Measurements from ENCODE around the gene VSNL1.

The VSNL1 gene

DNA sequence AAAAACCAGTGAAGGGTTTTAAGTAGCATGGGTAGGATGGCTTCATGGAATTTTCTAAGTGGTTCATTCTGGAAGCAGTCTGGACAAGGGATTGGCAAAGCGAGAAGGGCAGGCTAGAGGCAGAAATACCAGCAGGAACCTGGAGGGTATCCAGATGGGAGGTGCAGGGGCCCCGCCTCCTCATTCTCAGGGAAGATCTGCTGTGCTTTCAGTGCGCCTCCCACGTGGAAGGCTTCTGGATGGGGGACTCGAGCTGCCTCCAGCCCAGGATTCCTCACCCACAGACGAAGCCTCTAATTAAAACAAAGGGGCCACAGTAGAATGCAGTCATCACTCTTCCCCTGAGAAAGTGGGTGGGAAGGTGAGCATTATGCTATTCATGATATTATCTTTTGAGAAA is 79.8 kb downstream of the VSNL1 start:
- Histone ChIP-seq H2BK5ac (ENCODE audit: low read length) (no peak overlapping the region), H3K4me3 (ENCODE audit: low read length in 2 of 2) (no peak overlapping the region), H3K36me3 (replicated peaks in 1 of 2; ENCODE audit: control insufficient read depth in 2 of 2, insufficient read depth in 2 of 2, low read length in 2 of 2) (no peaks in the 10 kb centered on the region), H2AK5ac (ENCODE audit: low read depth, low read length) (no peak overlapping the region), H3K18ac (ENCODE audit: low read length) (no peak overlapping the region), H3K4me1 (ENCODE audit: control insufficient read depth in 2 of 2, insufficient read depth in 1 of 2, low read depth in 1 of 2, low read length in 2 of 2) (peaks cover 0 to 3% of the 10 kb centered on the region in 2 donors), H3K14ac (ENCODE audit: low read length) (no peak overlapping the region), H4K8ac (ENCODE audit: low read depth, low read length) (no peak overlapping the region), H2BK120ac (ENCODE audit: low read depth, low read length) (no peak overlapping the region), H3K9me3 (replicated peaks in 1 of 2; ENCODE audit: control insufficient read depth in 2 of 2, insufficient read depth in 1 of 2, low read depth in 1 of 2, low read length in 2 of 2) (peaks cover 0 to 2% of the 10 kb centered on the region in 2 donors), H2AFZ (ENCODE audit: low read length) (no peak overlapping the region), H4K91ac (ENCODE audit: low read depth, low read length, poor library complexity) (no peak overlapping the region), H3K27ac (replicated peaks; ENCODE audit: low read length) (no peak overlapping the region), H3K4ac (ENCODE audit: low read length) (no peak overlapping the region), H2BK15ac (ENCODE audit: low read length) (no peak overlapping the region), H3K23ac (ENCODE audit: low read depth, low read length, poor library complexity) (no peak overlapping the region), H3K27me3 (ENCODE audit: control insufficient read depth in 3 of 3, insufficient read depth in 3 of 3, low read depth in 1 of 3, low read length in 3 of 3) (no peaks in the 10 kb centered on the region), H2BK12ac (ENCODE audit: low read length) (no peak overlapping the region), H3K79me1 (ENCODE audit: low read depth, low read length) (no peaks in the 10 kb centered on the region), H3K4me2 (ENCODE audit: insufficient read depth, low read length, poor library complexity, severe bottlenecking) (no peak overlapping the region), H3K9ac (ENCODE audit: low read depth, low read length, poor library complexity) (no peak overlapping the region)
- no CpG with 5 or more reads among the region's 6 CpGs for WGBS, 2 donors (ENCODE audit: extremely low coverage in 2 of 2, insufficient read length in 2 of 2, insufficient replicate concordance in 1 of 2)
- DNase-seq (ENCODE audit: low spot score): no peak

DNA sequence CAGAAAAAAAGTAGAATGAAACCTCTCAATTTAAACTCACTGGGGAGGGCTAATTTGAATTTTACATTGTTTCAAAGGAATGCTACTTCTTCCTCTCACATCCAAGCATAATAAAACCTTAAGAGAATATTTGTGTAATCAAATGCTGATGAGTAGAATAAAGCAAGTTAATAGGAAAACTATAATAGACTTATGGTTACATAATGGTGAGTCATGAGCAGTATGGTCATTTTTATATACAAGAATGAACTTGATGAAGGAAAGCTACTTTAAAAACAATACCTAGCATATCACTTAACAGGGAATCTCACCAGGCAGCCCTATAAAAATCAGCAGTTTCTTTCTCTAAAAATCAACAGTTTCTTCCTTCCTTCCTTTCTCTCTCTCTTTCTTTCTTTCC is 80.3 kb downstream of the VSNL1 start:
- DNase-seq (ENCODE audit: low spot score): no peak
- Histone ChIP-seq H4K91ac (ENCODE audit: low read depth, low read length, poor library complexity) (no peak overlapping the region), H3K79me1 (ENCODE audit: low read depth, low read length) (no peaks in the 10 kb centered on the region)

DNA sequence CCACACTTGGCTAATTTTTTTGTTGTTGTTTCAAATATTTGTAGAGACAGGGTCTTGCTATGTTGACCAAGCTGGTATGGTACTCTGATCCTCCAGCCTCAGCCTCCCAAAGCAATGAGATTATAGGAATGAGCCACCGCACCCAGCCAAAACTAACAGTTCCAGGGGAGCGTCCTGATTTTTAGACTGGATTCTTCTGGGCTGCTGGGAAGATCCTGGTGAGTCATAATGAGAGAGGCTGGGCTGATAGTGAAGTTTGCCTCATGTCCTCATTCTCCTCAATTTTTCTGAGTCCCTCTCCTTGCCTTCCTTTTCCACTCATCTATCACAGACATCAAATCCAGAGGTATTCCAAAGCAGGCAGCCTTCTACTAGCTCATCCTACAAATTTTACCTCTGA is 81.3 kb downstream of the VSNL1 start:
- Histone ChIP-seq H3K23ac (ENCODE audit: low read depth, low read length, poor library complexity) (no peak overlapping the region), H2BK15ac (ENCODE audit: low read length) (no peak overlapping the region), H2BK120ac (ENCODE audit: low read depth, low read length) (no peak overlapping the region), H3K18ac (ENCODE audit: low read length) (no peak overlapping the region), H3K27me3 (ENCODE audit: control insufficient read depth in 3 of 3, insufficient read depth in 3 of 3, low read depth in 1 of 3, low read length in 3 of 3) (no peaks in the 10 kb centered on the region), H3K4me2 (ENCODE audit: insufficient read depth, low read length, poor library complexity, severe bottlenecking) (no peak overlapping the region), H3K27ac (replicated peaks; ENCODE audit: low read length) (no peak overlapping the region), H3K9ac (ENCODE audit: low read depth, low read length, poor library complexity) (no peak overlapping the region), H2BK5ac (ENCODE audit: low read length) (no peak overlapping the region), H3K4me1 (ENCODE audit: control insufficient read depth in 2 of 2, insufficient read depth in 1 of 2, low read depth in 1 of 2, low read length in 2 of 2) (peaks cover 0 to 3% of the 10 kb centered on the region in 2 donors), H3K4ac (ENCODE audit: low read length) (no peak overlapping the region), H3K79me1 (ENCODE audit: low read depth, low read length) (peaks cover 2% of the 10 kb centered on the region), H3K4me3 (ENCODE audit: low read length in 2 of 2) (no peak overlapping the region), H2AK5ac (ENCODE audit: low read depth, low read length) (no peak overlapping the region), H2AFZ (ENCODE audit: low read length) (no peak overlapping the region), H4K8ac (ENCODE audit: low read depth, low read length) (no peak overlapping the region), H3K14ac (ENCODE audit: low read length) (no peak overlapping the region), H4K91ac (ENCODE audit: low read depth, low read length, poor library complexity) (no peak overlapping the region), H3K36me3 (replicated peaks in 1 of 2; ENCODE audit: control insufficient read depth in 2 of 2, insufficient read depth in 2 of 2, low read length in 2 of 2) (no peaks in the 10 kb centered on the region), H2BK12ac (ENCODE audit: low read length) (no peak overlapping the region), H3K9me3 (replicated peaks in 1 of 2; ENCODE audit: control insufficient read depth in 2 of 2, insufficient read depth in 1 of 2, low read depth in 1 of 2, low read length in 2 of 2) (peaks cover 0 to 2% of the 10 kb centered on the region in 2 donors)
- no peak for DNase-seq (ENCODE audit: low spot score)
- WGBS, 2 donors (ENCODE audit: extremely low coverage in 2 of 2, insufficient read length in 2 of 2, insufficient replicate concordance in 1 of 2): no CpG with 5 or more reads among the region's 2 CpGs

More for the DNA sequence above, 80.3 kb downstream of the VSNL1 start:
- H3K4me1 ChIP-seq (ENCODE audit: control insufficient read depth in 2 of 2, insufficient read depth in 1 of 2, low read depth in 1 of 2, low read length in 2 of 2): peaks cover 0 to 3% of the 10 kb centered on the region in 2 donors
- no peak overlapping the region for H2AFZ ChIP-seq (ENCODE audit: low read length)
- no peak overlapping the region for H3K14ac ChIP-seq (ENCODE audit: low read length)
- no peak overlapping the region for H3K27ac ChIP-seq (replicated peaks; ENCODE audit: low read length)
- H2AK5ac ChIP-seq (ENCODE audit: low read depth, low read length): no peak overlapping the region
- H3K4ac ChIP-seq (ENCODE audit: low read length): no peak overlapping the region
- no peaks in the 10 kb centered on the region for H3K36me3 ChIP-seq (replicated peaks in 1 of 2; ENCODE audit: control insufficient read depth in 2 of 2, insufficient read depth in 2 of 2, low read length in 2 of 2)
- no peak overlapping the region for H3K4me3 ChIP-seq (ENCODE audit: low read length in 2 of 2)
- no peak overlapping the region for H4K8ac ChIP-seq (ENCODE audit: low read depth, low read length)
- no peak overlapping the region for H3K23ac ChIP-seq (ENCODE audit: low read depth, low read length, poor library complexity)
- H2BK120ac ChIP-seq (ENCODE audit: low read depth, low read length): no peak overlapping the region
- no peak overlapping the region for H3K9ac ChIP-seq (ENCODE audit: low read depth, low read length, poor library complexity)
- no peaks in the 10 kb centered on the region for H3K27me3 ChIP-seq (ENCODE audit: control insufficient read depth in 3 of 3, insufficient read depth in 3 of 3, low read depth in 1 of 3, low read length in 3 of 3)
- peaks cover 0 to 2% of the 10 kb centered on the region in 2 donors for H3K9me3 ChIP-seq (replicated peaks in 1 of 2; ENCODE audit: control insufficient read depth in 2 of 2, insufficient read depth in 1 of 2, low read depth in 1 of 2, low read length in 2 of 2)
- no peak overlapping the region for H2BK15ac ChIP-seq (ENCODE audit: low read length)
- H3K4me2 ChIP-seq (ENCODE audit: insufficient read depth, low read length, poor library complexity, severe bottlenecking): no peak overlapping the region
- H3K18ac ChIP-seq (ENCODE audit: low read length): no peak overlapping the region
- H2BK5ac ChIP-seq (ENCODE audit: low read length): no peak overlapping the region
- no peak overlapping the region for H2BK12ac ChIP-seq (ENCODE audit: low read length)

DNA sequence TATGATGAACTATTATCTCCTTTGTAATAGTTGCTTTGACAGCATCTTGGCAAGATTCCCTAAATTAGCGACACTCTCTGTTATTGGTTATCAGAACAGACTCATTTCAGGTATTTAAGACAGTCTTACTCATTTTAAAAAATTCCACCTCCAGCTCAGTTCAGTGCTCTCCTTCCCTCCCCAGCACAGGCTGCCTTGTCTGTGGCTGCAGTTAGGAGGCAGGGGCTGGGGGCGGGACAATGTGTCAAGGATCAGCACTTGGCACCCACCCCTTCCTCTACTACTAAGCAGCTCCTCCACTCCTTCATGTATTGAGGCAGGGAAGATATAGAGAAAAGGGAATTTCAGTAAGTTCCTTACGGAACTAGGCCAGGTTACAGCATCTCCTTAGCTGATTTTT is 85.0 kb downstream of the VSNL1 start:
- peaks cover 0 to under 1% of the 10 kb centered on the region in 2 donors for H3K4me1 ChIP-seq (ENCODE audit: control insufficient read depth in 2 of 2, insufficient read depth in 1 of 2, low read depth in 1 of 2, low read length in 2 of 2)
- H2BK12ac ChIP-seq (ENCODE audit: low read length): no peak overlapping the region
- H3K4me2 ChIP-seq (ENCODE audit: insufficient read depth, low read length, poor library complexity, severe bottlenecking): no peak overlapping the region
- H2BK120ac ChIP-seq (ENCODE audit: low read depth, low read length): no peak overlapping the region
- no peak overlapping the region for H3K14ac ChIP-seq (ENCODE audit: low read length)
- no peak overlapping the region for H2BK15ac ChIP-seq (ENCODE audit: low read length)
- no peak overlapping the region for H3K4me3 ChIP-seq (ENCODE audit: low read length in 2 of 2)
- no peaks in the 10 kb centered on the region for H3K36me3 ChIP-seq (replicated peaks in 1 of 2; ENCODE audit: control insufficient read depth in 2 of 2, insufficient read depth in 2 of 2, low read length in 2 of 2)
- H2AK5ac ChIP-seq (ENCODE audit: low read depth, low read length): no peak overlapping the region
- H3K27me3 ChIP-seq (ENCODE audit: control insufficient read depth in 3 of 3, insufficient read depth in 3 of 3, low read depth in 1 of 3, low read length in 3 of 3): no peaks in the 10 kb centered on the region
- H3K9ac ChIP-seq (ENCODE audit: low read depth, low read length, poor library complexity): no peak overlapping the region
- H3K4ac ChIP-seq (ENCODE audit: low read length): no peak overlapping the region
- H4K91ac ChIP-seq (ENCODE audit: low read depth, low read length, poor library complexity): no peak overlapping the region
- no peak overlapping the region for H3K18ac ChIP-seq (ENCODE audit: low read length)
- H3K27ac ChIP-seq (replicated peaks; ENCODE audit: low read length): no peak overlapping the region
- WGBS, 2 donors (ENCODE audit: extremely low coverage in 2 of 2, insufficient read length in 2 of 2, insufficient replicate concordance in 1 of 2): no CpG with 5 or more reads among the region's 3 CpGs
- no peak overlapping the region for H3K23ac ChIP-seq (ENCODE audit: low read depth, low read length, poor library complexity)
- H2BK5ac ChIP-seq (ENCODE audit: low read length): no peak overlapping the region
- no peak overlapping the region for H2AFZ ChIP-seq (ENCODE audit: low read length)
- H4K8ac ChIP-seq (ENCODE audit: low read depth, low read length): no peak overlapping the region
- H3K9me3 ChIP-seq (replicated peaks in 1 of 2; ENCODE audit: control insufficient read depth in 2 of 2, insufficient read depth in 1 of 2, low read depth in 1 of 2, low read length in 2 of 2): peaks cover 2 to 3% of the 10 kb centered on the region in 2 donors
- H3K79me1 ChIP-seq (ENCODE audit: low read depth, low read length): peaks cover 2% of the 10 kb centered on the region
- no peak for DNase-seq (ENCODE audit: low spot score)

Data from neuronal stem cell (in vitro differentiated cells).